DOHH2 (cell line): ENCODE measurements around the gene GALNT9.

Experiments
- EZH2phosphoT487 ChIP-seq: fragments of 200-600 bp; sonication (generic); IDR thresholded peaks from 2 replicates; pipeline ENCODE4 v1.6.1; 2017; ENCODE audit warnings: borderline replicate concordance, mild to moderate bottlenecking, antibody characterized with exemption, low read length, moderate library complexity, mixed read lengths
- TF ChIP-seq, protein P1 (sequence below): fragments of 200-600 bp; sonication (generic); IDR thresholded peaks from one replicate; pipeline ENCODE4 v1.5.1; 2014; ENCODE audit warnings: antibody characterized with exemption, mild to moderate bottlenecking, low read depth, low read length; ENCODE audit not compliant: poor library complexity, severe bottlenecking

DNA sequence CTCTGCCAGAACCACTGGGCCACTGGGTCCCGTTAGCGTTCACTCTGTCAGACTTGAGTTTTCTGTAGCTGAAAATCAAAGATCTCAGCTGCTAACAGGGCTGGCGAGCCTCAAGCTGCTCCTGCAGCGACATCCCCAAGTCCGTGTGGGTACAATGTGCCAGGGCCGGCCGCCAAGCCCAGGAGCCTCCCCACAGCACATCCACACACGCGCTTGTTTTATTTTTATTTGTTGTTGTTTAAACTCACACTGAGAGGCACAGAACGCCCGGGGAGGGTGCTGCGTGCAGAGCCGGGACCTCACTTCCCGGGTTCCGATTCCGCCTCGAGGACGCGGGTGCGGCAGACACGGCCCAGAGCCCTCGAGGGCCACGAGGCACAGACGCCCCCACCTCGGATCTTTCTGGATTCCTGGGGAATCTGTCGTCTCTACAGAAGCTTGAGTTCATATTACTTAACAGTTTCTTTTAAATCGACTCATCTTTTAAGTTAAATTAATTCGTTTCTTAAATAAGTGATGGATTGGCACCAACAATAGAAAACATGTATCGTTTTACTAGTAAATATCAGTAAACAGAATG is 9.3 kb downstream of the GALNT9 start:
- TF ChIP-seq, protein P1, sequence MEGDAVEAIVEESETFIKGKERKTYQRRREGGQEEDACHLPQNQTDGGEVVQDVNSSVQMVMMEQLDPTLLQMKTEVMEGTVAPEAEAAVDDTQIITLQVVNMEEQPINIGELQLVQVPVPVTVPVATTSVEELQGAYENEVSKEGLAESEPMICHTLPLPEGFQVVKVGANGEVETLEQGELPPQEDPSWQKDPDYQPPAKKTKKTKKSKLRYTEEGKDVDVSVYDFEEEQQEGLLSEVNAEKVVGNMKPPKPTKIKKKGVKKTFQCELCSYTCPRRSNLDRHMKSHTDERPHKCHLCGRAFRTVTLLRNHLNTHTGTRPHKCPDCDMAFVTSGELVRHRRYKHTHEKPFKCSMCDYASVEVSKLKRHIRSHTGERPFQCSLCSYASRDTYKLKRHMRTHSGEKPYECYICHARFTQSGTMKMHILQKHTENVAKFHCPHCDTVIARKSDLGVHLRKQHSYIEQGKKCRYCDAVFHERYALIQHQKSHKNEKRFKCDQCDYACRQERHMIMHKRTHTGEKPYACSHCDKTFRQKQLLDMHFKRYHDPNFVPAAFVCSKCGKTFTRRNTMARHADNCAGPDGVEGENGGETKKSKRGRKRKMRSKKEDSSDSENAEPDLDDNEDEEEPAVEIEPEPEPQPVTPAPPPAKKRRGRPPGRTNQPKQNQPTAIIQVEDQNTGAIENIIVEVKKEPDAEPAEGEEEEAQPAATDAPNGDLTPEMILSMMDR, result no peak
- no peak for TF ChIP-seq EZH2phosphoT487
